Sigmoid colon (tissue), 4 donors: ENCODE data around the gene CDC27.

Source experiments
- POLR2A ChIP-seq, 2 donors: fragments of 450-650 bp; IDR thresholded peaks; one replicate each; pipeline ENCODE4 v1.6.1; 2016; ENCODE audit warnings: antibody characterized with exemption in 2 of 2, mild to moderate bottlenecking in 2 of 2, moderate library complexity in 2 of 2
- POLR2AphosphoS5 ChIP-seq, 4 donors: sonication (generic); formaldehyde crosslinking; IDR thresholded peaks; one replicate each; pipeline ENCODE4 v1.6.1; 2017; ENCODE audit warnings: antibody characterized with exemption in 4 of 4
- TF ChIP-seq, protein P1 (sequence below), 4 experiments: fragments of 450-650 bp in 3 of 4; fragments of 200-600 bp in 1 of 4; IDR thresholded peaks; one replicate each; pipeline ENCODE4 v1.5.1; 2016 to 2019; ENCODE audit warnings: antibody characterized with exemption in 4 of 4, mild to moderate bottlenecking in 3 of 4, moderate library complexity in 2 of 4

GRCh38 chr17:47190770-47191169 lies 1.7 kb upstream of the CDC27 start:
- TF ChIP-seq, protein P1, sequence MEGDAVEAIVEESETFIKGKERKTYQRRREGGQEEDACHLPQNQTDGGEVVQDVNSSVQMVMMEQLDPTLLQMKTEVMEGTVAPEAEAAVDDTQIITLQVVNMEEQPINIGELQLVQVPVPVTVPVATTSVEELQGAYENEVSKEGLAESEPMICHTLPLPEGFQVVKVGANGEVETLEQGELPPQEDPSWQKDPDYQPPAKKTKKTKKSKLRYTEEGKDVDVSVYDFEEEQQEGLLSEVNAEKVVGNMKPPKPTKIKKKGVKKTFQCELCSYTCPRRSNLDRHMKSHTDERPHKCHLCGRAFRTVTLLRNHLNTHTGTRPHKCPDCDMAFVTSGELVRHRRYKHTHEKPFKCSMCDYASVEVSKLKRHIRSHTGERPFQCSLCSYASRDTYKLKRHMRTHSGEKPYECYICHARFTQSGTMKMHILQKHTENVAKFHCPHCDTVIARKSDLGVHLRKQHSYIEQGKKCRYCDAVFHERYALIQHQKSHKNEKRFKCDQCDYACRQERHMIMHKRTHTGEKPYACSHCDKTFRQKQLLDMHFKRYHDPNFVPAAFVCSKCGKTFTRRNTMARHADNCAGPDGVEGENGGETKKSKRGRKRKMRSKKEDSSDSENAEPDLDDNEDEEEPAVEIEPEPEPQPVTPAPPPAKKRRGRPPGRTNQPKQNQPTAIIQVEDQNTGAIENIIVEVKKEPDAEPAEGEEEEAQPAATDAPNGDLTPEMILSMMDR (IDR thresholded peaks at IDR 0.05): no peak
- TF ChIP-seq POLR2A (IDR thresholded peaks at IDR 0.05) (no peak), POLR2AphosphoS5 (IDR thresholded peaks at IDR 0.05) (no peak)
